ENCODE measurements around the gene RASD1. TPM values are rescaled to one million over a fixed set of nuclear protein-coding genes. Genes with fewer than 3 reads are reported as not detected.

Gene RASD1, protein sequence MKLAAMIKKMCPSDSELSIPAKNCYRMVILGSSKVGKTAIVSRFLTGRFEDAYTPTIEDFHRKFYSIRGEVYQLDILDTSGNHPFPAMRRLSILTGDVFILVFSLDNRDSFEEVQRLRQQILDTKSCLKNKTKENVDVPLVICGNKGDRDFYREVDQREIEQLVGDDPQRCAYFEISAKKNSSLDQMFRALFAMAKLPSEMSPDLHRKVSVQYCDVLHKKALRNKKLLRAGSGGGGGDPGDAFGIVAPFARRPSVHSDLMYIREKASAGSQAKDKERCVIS
- 6.4 and 9.2 TPM in 2 replicates for total RNA-seq (ENCODE audit: low replicate concordance)
- long read RNA-seq, result 0 reads

DNA sequence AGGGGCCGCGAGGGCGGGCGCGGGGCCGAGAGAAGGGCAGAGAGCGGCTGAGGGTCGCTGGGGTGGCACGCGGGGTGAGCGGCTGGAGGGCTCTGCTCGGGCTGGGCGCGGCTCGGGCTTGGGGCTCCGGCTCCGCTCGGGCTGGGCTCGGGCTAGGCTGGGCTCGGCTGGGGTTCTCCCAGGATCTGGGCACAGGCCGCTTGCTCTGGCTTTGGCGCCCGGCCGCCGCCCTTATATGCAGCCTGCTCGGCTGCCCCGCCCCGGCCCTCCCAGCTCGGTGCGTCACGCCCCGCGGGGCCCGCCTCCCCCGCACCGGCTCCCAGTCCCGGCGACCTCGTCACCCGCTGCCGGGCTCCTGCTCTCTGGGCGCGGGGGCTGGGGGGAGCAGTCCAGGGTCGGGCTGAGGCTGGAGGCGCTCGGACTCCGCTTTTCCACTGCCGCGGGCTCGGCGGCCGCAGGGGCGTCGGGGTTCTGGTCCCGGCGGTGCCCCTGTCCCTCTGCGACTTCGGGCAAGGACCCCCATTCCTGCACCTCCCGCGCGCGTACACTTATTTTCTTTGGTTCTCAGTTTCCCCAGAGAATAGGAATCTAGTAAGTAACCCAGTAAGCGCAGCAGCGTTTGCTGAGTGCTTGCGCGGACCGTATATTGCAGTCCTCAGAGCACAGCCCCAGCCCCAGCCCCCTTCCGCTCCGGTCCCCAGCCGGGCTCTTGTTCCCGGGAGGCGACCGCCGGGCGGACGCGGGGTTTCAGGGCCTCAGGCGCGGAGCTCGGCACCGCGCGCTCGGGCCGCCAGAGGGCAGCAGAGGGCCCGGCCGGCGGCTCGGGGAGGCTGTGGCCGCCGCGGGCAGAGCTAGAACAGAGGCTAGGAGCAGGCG lies at the start of gene RASD1:
RASD1 (minus strand) TSS at position 207 of the 876 bp plus-strand sequence. CDS start 214 bp downstream, outside the sequence.
- H3K9me3 Mint-ChIP-seq, result no peaks in the 10 kb centered on the region
- DNase-seq (ENCODE audit: extremely low spot score, unreplicated experiment), result peak; percentile 88
- peaks cover 23% of the 10 kb centered on the region for H3K27me3 Mint-ChIP-seq

DNA sequence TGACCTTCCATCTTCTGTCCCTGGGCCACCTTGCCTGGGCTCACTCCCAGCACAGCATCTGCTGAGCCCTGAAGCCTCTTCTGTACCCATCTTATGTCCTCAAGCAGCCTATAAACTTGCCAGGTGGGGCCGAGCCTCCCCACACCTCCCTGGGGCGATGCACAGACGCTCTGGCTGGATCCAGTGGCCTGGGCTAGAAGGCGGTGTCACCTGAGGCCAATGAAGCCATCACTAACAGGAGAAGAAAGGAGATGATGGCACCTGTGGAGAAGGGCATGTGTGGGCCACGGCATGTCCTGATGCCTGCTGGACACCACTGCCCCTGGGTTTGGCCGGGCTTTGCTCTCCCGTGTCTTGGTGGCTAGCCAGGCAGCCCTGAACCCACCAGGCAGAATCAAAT lies 49.8 kb upstream of the RASD1 start:
- H3K4me3 Mint-ChIP-seq, result no peak overlapping the region
- no peak overlapping the region for H3K27ac Mint-ChIP-seq
- no peak for DNase-seq (ENCODE audit: extremely low spot score, unreplicated experiment)
- H3K9me3 Mint-ChIP-seq, result no peaks in the 10 kb centered on the region
- H3K4me1 Mint-ChIP-seq (ENCODE audit: unreplicated experiment), result peaks cover 12% of the 10 kb centered on the region
- TF ChIP-seq, protein P1, sequence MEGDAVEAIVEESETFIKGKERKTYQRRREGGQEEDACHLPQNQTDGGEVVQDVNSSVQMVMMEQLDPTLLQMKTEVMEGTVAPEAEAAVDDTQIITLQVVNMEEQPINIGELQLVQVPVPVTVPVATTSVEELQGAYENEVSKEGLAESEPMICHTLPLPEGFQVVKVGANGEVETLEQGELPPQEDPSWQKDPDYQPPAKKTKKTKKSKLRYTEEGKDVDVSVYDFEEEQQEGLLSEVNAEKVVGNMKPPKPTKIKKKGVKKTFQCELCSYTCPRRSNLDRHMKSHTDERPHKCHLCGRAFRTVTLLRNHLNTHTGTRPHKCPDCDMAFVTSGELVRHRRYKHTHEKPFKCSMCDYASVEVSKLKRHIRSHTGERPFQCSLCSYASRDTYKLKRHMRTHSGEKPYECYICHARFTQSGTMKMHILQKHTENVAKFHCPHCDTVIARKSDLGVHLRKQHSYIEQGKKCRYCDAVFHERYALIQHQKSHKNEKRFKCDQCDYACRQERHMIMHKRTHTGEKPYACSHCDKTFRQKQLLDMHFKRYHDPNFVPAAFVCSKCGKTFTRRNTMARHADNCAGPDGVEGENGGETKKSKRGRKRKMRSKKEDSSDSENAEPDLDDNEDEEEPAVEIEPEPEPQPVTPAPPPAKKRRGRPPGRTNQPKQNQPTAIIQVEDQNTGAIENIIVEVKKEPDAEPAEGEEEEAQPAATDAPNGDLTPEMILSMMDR (conservative IDR thresholded peaks at IDR 0.05), result no peak
- peaks cover 3% of the 10 kb centered on the region for H3K36me3 Mint-ChIP-seq
- no peaks in the 10 kb centered on the region for H3K27me3 Mint-ChIP-seq

More for the DNA sequence above, at the start of gene RASD1:
- peak within 1 kb of the TSS; percentile 87 for H3K4me3 Mint-ChIP-seq
- H3K4me1 Mint-ChIP-seq (ENCODE audit: unreplicated experiment), result peaks cover 14% of the 10 kb centered on the region
- H3K27ac Mint-ChIP-seq, result peak within 1 kb of the TSS; percentile 70
- TF ChIP-seq, protein P1 (conservative IDR thresholded peaks at IDR 0.05), result peak; percentile 99
- H3K36me3 Mint-ChIP-seq, result peaks cover 11% of the 10 kb centered on the region

DNA sequence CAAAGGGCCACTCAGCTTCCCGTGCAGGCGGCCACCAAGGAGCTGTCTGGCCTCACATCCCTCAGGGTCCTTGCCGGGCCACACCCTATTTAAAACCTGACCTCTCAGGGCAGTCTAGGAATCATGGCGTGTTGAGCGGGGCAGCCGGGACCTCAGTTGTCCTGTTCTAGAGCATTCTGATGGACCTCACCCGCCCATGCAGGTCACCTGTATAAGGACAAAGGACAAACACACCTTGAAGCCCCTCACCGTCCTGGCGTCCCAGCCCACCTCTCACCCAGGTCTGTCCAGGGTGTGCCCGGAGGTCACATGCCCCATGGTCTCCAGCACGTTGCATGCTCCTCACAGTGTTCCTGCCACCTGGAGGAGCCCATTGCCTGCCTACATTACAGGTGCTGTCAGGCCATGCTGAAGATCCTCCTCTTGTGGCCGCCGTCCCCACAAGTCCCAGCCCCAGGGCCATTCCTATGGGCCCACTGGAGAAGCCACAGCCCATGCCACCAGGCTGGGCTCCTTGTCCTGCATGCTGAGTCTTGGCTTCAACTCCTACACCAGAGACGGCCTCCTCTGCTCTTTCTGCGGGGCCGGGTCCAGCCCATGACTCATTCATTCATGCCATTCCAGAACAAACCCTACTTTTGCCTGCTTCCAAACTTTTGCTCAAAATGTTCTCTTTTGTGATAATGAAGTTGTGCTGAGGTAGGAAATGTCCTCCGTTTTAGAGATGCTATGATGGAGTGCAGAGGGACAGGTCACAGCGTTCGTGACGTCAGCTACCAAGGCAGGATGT lies 49.0 kb upstream of the RASD1 start:
- TF ChIP-seq, protein P1 (conservative IDR thresholded peaks at IDR 0.05), result no peak
- H3K4me3 Mint-ChIP-seq, result no peak overlapping the region
- no peak for DNase-seq (ENCODE audit: extremely low spot score, unreplicated experiment)
- no peaks in the 10 kb centered on the region for H3K27me3 Mint-ChIP-seq
- peaks cover 12% of the 10 kb centered on the region for H3K4me1 Mint-ChIP-seq (ENCODE audit: unreplicated experiment)
- H3K27ac Mint-ChIP-seq, result no peak overlapping the region
- peaks cover 3% of the 10 kb centered on the region for H3K36me3 Mint-ChIP-seq
- H3K9me3 Mint-ChIP-seq, result no peaks in the 10 kb centered on the region

DNA sequence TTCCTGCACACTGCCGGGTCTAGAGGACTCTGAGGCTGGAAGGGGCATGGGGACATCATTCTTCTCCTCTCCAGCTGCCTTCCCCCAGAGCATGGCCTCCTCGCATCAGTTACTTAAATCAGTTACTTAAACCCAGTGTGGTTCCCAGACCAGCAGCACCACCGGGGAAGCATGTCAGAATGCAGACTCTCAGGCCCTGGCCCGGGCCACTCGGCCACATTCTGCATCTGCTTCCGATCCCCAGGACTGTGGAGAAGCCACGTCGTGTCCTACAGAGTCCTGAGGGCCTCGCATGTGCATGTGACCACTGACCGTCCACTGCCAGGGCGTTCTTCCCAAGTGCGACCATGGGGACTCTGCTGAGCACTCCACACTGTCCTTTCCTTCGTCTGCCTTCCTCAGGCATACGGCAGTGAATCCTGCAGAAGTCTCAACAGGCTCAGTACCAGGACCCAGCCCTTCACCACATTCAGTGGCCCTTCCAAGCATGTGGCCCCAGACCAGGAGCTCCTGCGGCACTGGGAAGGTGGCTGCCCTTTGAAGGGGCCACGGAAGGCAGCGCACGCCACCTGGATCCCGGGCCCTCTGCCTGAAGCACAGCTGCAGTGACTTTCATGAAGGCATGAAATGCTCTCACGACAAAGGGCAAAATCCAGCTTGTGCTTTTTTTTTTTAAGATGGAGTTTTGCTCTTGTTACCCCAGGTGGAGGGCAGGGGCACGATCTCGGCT lies 46.9 kb upstream of the RASD1 start:
- Mint-ChIP-seq H3K27me3 (no peaks in the 10 kb centered on the region), H3K36me3 (peaks cover 3% of the 10 kb centered on the region), H3K4me1 (ENCODE audit: unreplicated experiment) (peaks cover 24% of the 10 kb centered on the region), H3K9me3 (no peaks in the 10 kb centered on the region), H3K4me3 (no peak overlapping the region), H3K27ac (no peak overlapping the region)
- no peak for DNase-seq (ENCODE audit: extremely low spot score, unreplicated experiment)
- TF ChIP-seq, protein P1 (conservative IDR thresholded peaks at IDR 0.05), result no peak

DNA sequence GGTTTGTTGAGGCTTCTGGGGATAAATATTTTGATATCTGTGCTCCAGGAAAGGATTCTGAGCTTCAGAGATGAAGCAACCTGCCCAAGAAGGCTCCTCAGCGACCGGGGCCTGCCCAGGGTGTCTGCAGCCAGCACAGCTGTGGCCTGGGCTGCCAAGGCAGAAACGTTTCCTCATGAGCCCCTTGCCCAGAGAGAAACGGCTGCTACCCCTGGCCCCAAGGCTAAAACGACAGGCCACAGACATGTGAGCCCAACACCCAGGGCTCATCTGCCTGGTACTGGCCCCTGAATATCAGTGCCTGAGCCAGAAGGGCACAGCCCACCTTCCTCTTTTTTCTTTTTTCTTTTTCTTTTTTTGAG lies 45.4 kb upstream of the RASD1 start:
- Mint-ChIP-seq H3K27ac (no peak overlapping the region), H3K27me3 (no peaks in the 10 kb centered on the region), H3K9me3 (no peaks in the 10 kb centered on the region), H3K36me3 (peaks cover 3% of the 10 kb centered on the region), H3K4me1 (ENCODE audit: unreplicated experiment) (peaks cover 20% of the 10 kb centered on the region), H3K4me3 (no peak overlapping the region)
- no peak for DNase-seq (ENCODE audit: extremely low spot score, unreplicated experiment)
- TF ChIP-seq, protein P1 (conservative IDR thresholded peaks at IDR 0.05), result no peak
